ENCODE measurements around the gene STPG4. TPM values are rescaled to one million over a fixed set of nuclear protein-coding genes. Genes with fewer than 3 reads are reported as not detected.

STPG4 gene
- total and polyA plus RNA-seq, 2 donors = 0.41 TPM; not detected in 1

DNA sequence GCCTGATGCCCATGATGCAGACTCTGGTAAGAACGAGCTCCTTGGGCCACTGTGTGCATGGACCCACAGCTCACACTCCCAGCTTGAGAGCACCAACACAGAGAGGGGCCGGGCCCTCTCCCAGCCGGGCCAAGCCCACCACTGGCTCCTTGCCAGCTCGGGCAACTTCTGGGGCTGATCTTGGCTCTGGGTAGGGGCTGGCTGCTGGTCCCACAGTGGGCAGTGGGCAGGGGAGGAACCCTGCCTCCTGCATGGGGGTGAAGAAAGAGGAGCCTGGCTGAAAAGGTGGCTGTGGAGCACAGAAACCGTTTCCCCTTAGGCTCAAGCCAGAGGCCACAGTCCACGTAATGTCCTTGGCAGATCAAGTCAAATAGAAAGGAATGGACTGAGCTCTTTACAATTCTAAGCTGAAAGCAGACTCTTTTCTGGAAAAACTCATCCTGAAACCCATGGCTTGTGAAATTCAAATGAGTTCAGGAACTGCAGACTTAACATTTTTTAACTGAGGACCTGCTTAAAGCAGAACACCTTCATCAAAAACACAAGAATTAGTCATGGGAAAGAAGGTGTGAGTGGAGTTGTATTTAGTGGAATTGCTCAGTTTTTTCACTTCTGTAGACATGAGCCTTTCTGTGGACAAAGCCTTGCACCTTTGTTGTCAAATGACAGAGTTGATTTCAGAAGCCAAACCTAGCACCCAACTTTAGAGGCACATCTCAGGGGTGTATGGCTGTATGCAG, 104.9 kb downstream of the STPG4 start:
- H3K4me1 ChIP-seq (ENCODE audit: insufficient read depth) = no peaks in the 10 kb centered on the region
- no peak for DNase-seq (ENCODE audit: extremely low spot score)
- WGBS = 84% methylated on average over 6 of the region's 6 CpGs
- no peak overlapping the region for H3K4me3 ChIP-seq (ENCODE audit: low read depth, low read length)
- no peak overlapping the region for H3K27ac ChIP-seq (ENCODE audit: low read depth)
- H3K36me3 ChIP-seq (ENCODE audit: insufficient read depth) = no peaks in the 10 kb centered on the region

DNA sequence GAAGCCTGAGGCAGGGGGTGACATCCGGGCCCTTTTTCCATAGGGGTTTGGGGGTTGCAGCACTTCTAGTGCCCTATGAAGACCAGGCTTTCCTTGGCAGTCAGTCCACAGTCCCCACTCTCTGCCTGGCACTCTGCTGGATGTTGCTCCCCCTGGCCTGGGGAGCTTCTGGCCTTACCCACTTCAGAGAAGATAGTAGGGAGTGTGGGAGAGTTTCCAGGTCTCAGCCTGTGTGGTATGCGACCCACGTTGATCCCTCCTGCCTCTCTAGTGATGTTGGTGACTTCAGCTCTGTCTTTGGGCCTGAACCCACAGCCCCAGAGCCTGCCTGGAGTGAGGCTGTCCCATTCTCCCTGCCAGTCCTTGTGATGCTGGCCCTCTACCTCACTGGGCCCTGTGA, 105.6 kb downstream of the STPG4 start:
- H3K4me3 ChIP-seq (ENCODE audit: low read depth, low read length) = no peak overlapping the region
- H3K27ac ChIP-seq (ENCODE audit: low read depth) = no peak overlapping the region
- 63% methylated on average over 3 of the region's 3 CpGs for WGBS
- DNase-seq (ENCODE audit: extremely low spot score) = no peak
- H3K4me1 ChIP-seq (ENCODE audit: insufficient read depth) = no peaks in the 10 kb centered on the region
- H3K36me3 ChIP-seq (ENCODE audit: insufficient read depth) = no peaks in the 10 kb centered on the region

- H3K4me3 ChIP-seq (ENCODE audit: low read depth, low read length) = no peak overlapping the region
- DNase-seq (ENCODE audit: extremely low spot score) = no peak
- no peaks in the 10 kb centered on the region for H3K4me1 ChIP-seq (ENCODE audit: insufficient read depth)
- H3K36me3 ChIP-seq (ENCODE audit: insufficient read depth) = no peaks in the 10 kb centered on the region
- no peak overlapping the region for H3K27ac ChIP-seq (ENCODE audit: low read depth)
- WGBS = 78% methylated on average over 8 of the region's 8 CpGs
These were observed 106.2 kb downstream of the STPG4 start for GRCh38 chr2:47048801-47049480.

GRCh38 chr2:47046271-47046670, 108.8 kb downstream of the STPG4 start:
- no peak overlapping the region for H3K27ac ChIP-seq (ENCODE audit: low read depth)

GRCh38 chr2:47043891-47044239, 111.2 kb downstream of the STPG4 start:
- Histone ChIP-seq H3K27ac (ENCODE audit: low read depth) (no peak overlapping the region), H3K4me3 (ENCODE audit: low read depth, low read length) (no peak overlapping the region)

More at GRCh38 chr2:47046271-47046670, 108.8 kb downstream of the STPG4 start:
- Histone ChIP-seq H3K36me3 (ENCODE audit: insufficient read depth) (no peaks in the 10 kb centered on the region), H3K4me3 (ENCODE audit: low read depth, low read length) (no peak overlapping the region), H3K4me1 (ENCODE audit: insufficient read depth) (no peaks in the 10 kb centered on the region)
- no peak for DNase-seq (ENCODE audit: extremely low spot score)
- 88% methylated on average over 5 of the region's 5 CpGs for WGBS

GRCh38 chr2:47043142-47043890, 111.8 kb downstream of the STPG4 start:
- no peak overlapping the region for H3K4me3 ChIP-seq (ENCODE audit: low read depth, low read length)
- no peaks in the 10 kb centered on the region for H3K36me3 ChIP-seq (ENCODE audit: insufficient read depth)
- DNase-seq (ENCODE audit: extremely low spot score) = no peak
- WGBS = 35% methylated on average over 8 of the region's 8 CpGs
- no peak overlapping the region for H3K27ac ChIP-seq (ENCODE audit: low read depth)
- no peaks in the 10 kb centered on the region for H3K4me1 ChIP-seq (ENCODE audit: insufficient read depth)

More at GRCh38 chr2:47043891-47044239, 111.2 kb downstream of the STPG4 start:
- WGBS = 64% methylated on average over 4 of the region's 4 CpGs
- Histone ChIP-seq H3K36me3 (ENCODE audit: insufficient read depth) (no peaks in the 10 kb centered on the region), H3K4me1 (ENCODE audit: insufficient read depth) (no peaks in the 10 kb centered on the region)
- no peak for DNase-seq (ENCODE audit: extremely low spot score)

DNA sequence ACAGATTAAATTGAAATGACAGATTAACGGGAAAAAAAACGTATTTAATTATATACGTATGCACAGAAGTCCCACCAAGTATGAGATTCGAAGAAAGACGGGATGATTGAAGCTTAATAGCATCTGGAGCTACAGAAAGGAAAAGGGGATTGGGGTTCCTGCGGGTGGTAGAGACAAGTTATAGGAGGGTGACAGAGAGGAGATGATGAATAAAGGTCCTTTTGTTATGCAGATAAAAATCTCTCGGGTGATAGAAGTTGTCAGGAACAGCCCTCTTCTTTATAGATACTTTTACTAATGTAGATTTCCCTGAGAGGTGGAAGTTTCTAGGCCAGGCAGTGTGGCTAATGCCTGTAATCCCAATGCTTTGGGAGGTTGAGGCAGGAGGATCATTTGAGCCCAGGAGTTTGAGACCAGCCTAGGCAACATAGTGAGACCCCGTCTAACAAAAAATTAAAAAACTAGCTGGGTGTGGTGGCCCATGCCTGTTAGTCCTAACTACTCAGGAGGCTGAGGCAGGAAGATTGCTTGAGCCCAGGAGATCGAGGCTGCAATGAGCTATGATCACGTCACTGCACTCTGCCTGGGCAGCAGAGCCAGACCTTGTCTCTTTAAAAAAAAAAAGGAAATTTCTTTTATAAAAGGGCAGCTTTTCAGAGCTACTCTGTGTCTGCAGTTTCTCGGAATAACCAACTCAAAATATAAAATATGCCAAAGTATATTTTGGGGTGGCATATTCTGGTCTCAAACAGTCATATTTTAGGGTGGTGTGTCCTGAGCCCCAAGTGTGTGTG, 113.0 kb downstream of the STPG4 start:
- no peaks in the 10 kb centered on the region for H3K36me3 ChIP-seq (ENCODE audit: insufficient read depth)
- H3K4me3 ChIP-seq (ENCODE audit: low read depth, low read length) = no peak overlapping the region
- WGBS = 84% methylated on average over 11 of the region's 11 CpGs
- no peaks in the 10 kb centered on the region for H3K4me1 ChIP-seq (ENCODE audit: insufficient read depth)
- no peak for DNase-seq (ENCODE audit: extremely low spot score)
- H3K27ac ChIP-seq (ENCODE audit: low read depth) = no peak overlapping the region

- H3K36me3 ChIP-seq (ENCODE audit: insufficient read depth) = no peaks in the 10 kb centered on the region
- WGBS = 26% methylated on average over 8 of the region's 8 CpGs
- H3K4me3 ChIP-seq (ENCODE audit: low read depth, low read length) = no peak overlapping the region
- H3K27ac ChIP-seq (ENCODE audit: low read depth) = no peak overlapping the region
- no peak for DNase-seq (ENCODE audit: extremely low spot score)
- H3K4me1 ChIP-seq (ENCODE audit: insufficient read depth) = no peaks in the 10 kb centered on the region
These were observed 114.0 kb downstream of the STPG4 start for GRCh38 chr2:47041063-47041462.

GRCh38 chr2:47040651-47041050, 114.5 kb downstream of the STPG4 start:
- 61% methylated on average over 10 of the region's 10 CpGs for WGBS
- H3K27ac ChIP-seq (ENCODE audit: low read depth) = no peak overlapping the region
- H3K4me1 ChIP-seq (ENCODE audit: insufficient read depth) = no peaks in the 10 kb centered on the region
- DNase-seq (ENCODE audit: extremely low spot score) = no peak
- no peak overlapping the region for H3K4me3 ChIP-seq (ENCODE audit: low read depth, low read length)
- H3K36me3 ChIP-seq (ENCODE audit: insufficient read depth) = no peaks in the 10 kb centered on the region

DNA sequence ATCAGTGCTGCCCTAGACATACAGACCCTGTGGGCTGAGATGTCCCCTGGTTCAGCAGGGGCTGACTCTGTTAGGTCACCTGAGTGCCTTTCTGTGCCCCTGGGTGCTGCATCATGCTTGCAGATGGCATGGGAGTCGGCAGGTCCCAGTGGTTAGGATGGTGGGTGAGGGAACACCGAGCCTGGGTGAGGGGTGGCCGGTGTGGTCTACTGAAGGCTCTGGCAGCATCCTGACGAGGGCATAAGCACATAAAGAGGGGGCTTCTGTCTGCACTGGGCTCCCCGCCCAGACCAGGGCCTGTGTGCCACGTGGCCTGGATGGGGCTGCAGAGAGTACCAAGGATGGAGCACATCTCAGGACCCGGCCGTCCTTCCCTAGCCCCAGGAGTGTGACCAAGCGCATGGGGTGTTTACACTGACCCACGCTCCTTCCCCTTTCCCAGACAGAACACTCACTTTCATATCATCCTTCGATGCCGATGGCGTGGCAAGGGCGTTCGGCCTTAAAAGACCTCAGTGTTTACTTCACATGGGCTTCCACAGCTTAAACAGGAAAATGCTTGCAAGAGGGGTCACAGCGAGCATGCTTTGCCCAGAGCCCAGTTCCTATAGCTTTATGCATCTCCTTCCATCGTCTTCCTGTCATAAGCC, 115.1 kb downstream of the STPG4 start:
- no peak for DNase-seq (ENCODE audit: extremely low spot score)
- H3K27ac ChIP-seq (ENCODE audit: low read depth) = no peak overlapping the region
- H3K36me3 ChIP-seq (ENCODE audit: insufficient read depth) = no peaks in the 10 kb centered on the region
- 60% methylated on average over 17 of the region's 17 CpGs for WGBS
- H3K4me1 ChIP-seq (ENCODE audit: insufficient read depth) = no peaks in the 10 kb centered on the region
- no peak overlapping the region for H3K4me3 ChIP-seq (ENCODE audit: low read depth, low read length)

DNA sequence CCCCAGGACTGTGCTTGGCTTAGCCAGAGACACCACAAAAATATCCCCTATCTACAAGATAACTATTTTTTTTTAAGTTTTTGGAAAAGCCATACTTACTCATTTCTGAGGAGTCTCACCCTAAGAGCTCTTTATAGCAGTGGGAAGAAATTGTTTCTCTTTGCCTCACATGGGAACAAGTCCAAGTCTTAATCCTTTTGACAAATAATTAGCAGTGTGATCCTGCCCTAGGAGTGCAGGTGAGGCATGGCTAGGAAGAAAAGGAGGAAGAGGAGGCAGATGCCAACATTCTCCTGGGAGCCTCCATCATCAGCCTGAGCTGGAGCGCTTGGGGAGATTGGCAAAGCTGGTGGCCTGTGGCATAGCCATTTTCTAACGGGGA, 115.6 kb downstream of the STPG4 start:
- Histone ChIP-seq H3K27ac (ENCODE audit: low read depth) (no peak overlapping the region), H3K4me3 (ENCODE audit: low read depth, low read length) (no peak overlapping the region), H3K36me3 (ENCODE audit: insufficient read depth) (no peaks in the 10 kb centered on the region), H3K4me1 (ENCODE audit: insufficient read depth) (no peaks in the 10 kb centered on the region)
- WGBS = 81% methylated on average over 2 of the region's 2 CpGs
- no peak for DNase-seq (ENCODE audit: extremely low spot score)

- Histone ChIP-seq H3K4me3 (ENCODE audit: low read depth, low read length) (no peak overlapping the region), H3K27ac (ENCODE audit: low read depth) (no peak overlapping the region), H3K36me3 (ENCODE audit: insufficient read depth) (no peaks in the 10 kb centered on the region), H3K4me1 (ENCODE audit: insufficient read depth) (no peaks in the 10 kb centered on the region)
- DNase-seq (ENCODE audit: extremely low spot score) = no peak
- WGBS = 78% methylated on average over 9 of the region's 9 CpGs
These were observed 116.2 kb downstream of the STPG4 start for GRCh38 chr2:47038656-47039488.

Measured in urinary bladder (tissue), 4 donors.